WTC11 (cell line): ENCODE data around the gene NAA80. TPM values are rescaled to one million over a fixed set of nuclear protein-coding genes. Genes with fewer than 3 reads are reported as not detected.

Experiments used
- ATAC-seq: fragments of 200-7000 bp; cut with Tn5 transposase; 2 replicates; pipeline ENCODE4 v1.10.0; 2021; ENCODE audit warnings: mild to moderate bottlenecking, moderate library complexity
- CTCF ChIA-PET: fragments of 300-600 bp; sonication (Branson Sonifier 250); formaldehyde crosslinking; loops from one replicate; lab custom pipeline; 2021; ENCODE audit warnings: antibody characterized with exemption; lab: Charles Lee
- POLR2A ChIA-PET: fragments of 350-600 bp; sonication (Branson Sonifier 250); formaldehyde crosslinking; loops from one replicate; lab custom pipeline; 2021; ENCODE audit warnings: antibody characterized with exemption; lab: Charles Lee
- DNase-seq: peaks from one replicate; pipeline ENCODE4 v3.0.0; 2021; ENCODE audit warnings: low spot score
- H3K27ac Mint-ChIP-seq: 2 replicates; pipeline ENCODE4 v1.8.0; 2021; ENCODE audit warnings: mixed read lengths
- H3K27me3 Mint-ChIP-seq: 2 replicates; pipeline ENCODE4 v1.8.0; 2021; ENCODE audit warnings: low read depth, mild to moderate bottlenecking, moderate library complexity, mixed read lengths
- H3K36me3 Mint-ChIP-seq: 2 replicates; pipeline ENCODE4 v1.8.0; 2021; ENCODE audit warnings: mixed read lengths
- H3K4me1 Mint-ChIP-seq: 2 replicates; pipeline ENCODE4 v1.8.0; 2022; ENCODE audit warnings: mixed read lengths
- H3K4me3 Mint-ChIP-seq: 2 replicates; pipeline ENCODE4 v1.8.0; 2021; ENCODE audit warnings: mild to moderate bottlenecking, moderate library complexity, mixed read lengths
- H3K9me3 Mint-ChIP-seq: 2 replicates; pipeline ENCODE4 v1.8.0; 2021; ENCODE audit warnings: mixed read lengths
- ATF6 ChIP-seq: sonication (generic); formaldehyde crosslinking; IDR thresholded peaks from 2 replicates; pipeline ENCODE4 v1.8.1; 2023; ENCODE audit warnings: mild to moderate bottlenecking, missing genetic modification reagents
- CBFB ChIP-seq: sonication (generic); formaldehyde crosslinking; IDR thresholded peaks from 2 replicates; pipeline ENCODE4 v1.8.1; 2022; ENCODE audit warnings: mild to moderate bottlenecking, low read depth, missing genetic modification reagents
- CREB1 ChIP-seq: sonication (generic); formaldehyde crosslinking; IDR thresholded peaks from 2 replicates; pipeline ENCODE4 v1.8.0; 2023; ENCODE audit warnings: mild to moderate bottlenecking, missing genetic modification reagents
- CREM ChIP-seq: sonication (generic); formaldehyde crosslinking; IDR thresholded peaks from 2 replicates; pipeline ENCODE4 v1.8.1; 2022; ENCODE audit warnings: mild to moderate bottlenecking, missing genetic modification reagents, moderate library complexity
- CTCF ChIP-seq: fragments of 200-600 bp; IDR thresholded peaks from 2 replicates; pipeline ENCODE4 v1.8.0; 2022; ENCODE audit warnings: antibody characterized with exemption
- E2F1 ChIP-seq: sonication (generic); formaldehyde crosslinking; IDR thresholded peaks from 2 replicates; pipeline ENCODE4 v1.8.0; 2022; ENCODE audit warnings: mild to moderate bottlenecking, missing genetic modification reagents
- E2F4 ChIP-seq: sonication (generic); formaldehyde crosslinking; IDR thresholded peaks from 2 replicates; pipeline ENCODE4 v1.8.1; 2022; ENCODE audit warnings: low read depth, mild to moderate bottlenecking, moderate library complexity, missing genetic modification reagents, borderline replicate concordance
- ESRRA ChIP-seq: sonication (generic); formaldehyde crosslinking; IDR thresholded peaks from 2 replicates; pipeline ENCODE4 v1.8.1; 2022; ENCODE audit warnings: mild to moderate bottlenecking, missing genetic modification reagents, borderline replicate concordance
- FOXP1 ChIP-seq: sonication (generic); formaldehyde crosslinking; IDR thresholded peaks from 2 replicates; pipeline ENCODE4 v1.8.0; 2022; ENCODE audit warnings: missing genetic modification reagents, mild to moderate bottlenecking, moderate library complexity, borderline replicate concordance
- HMGA2 ChIP-seq: fragments of 250-450 bp; sonication (Bioruptor Pico); IDR thresholded peaks from 2 replicates; pipeline ENCODE4 v1.4.0; 2021; ENCODE audit warnings: mild to moderate bottlenecking, moderate library complexity
- KAT7 ChIP-seq: sonication (generic); formaldehyde crosslinking; IDR thresholded peaks from 2 replicates; pipeline ENCODE4 v1.8.1; 2023; ENCODE audit warnings: missing genetic modification reagents, mild to moderate bottlenecking, borderline replicate concordance
- MAX ChIP-seq: sonication (generic); formaldehyde crosslinking; IDR thresholded peaks from 2 replicates; pipeline ENCODE4 v1.8.0; 2022; ENCODE audit warnings: mild to moderate bottlenecking, missing genetic modification reagents
- NFE2L1 ChIP-seq: sonication (generic); formaldehyde crosslinking; IDR thresholded peaks from 2 replicates; pipeline ENCODE4 v1.8.1; 2023; ENCODE audit warnings: missing genetic modification reagents
- RORB ChIP-seq: fragments of 250-450 bp; sonication (Bioruptor Pico); IDR thresholded peaks from 2 replicates; pipeline ENCODE4 v1.9.0; 2021; ENCODE audit warnings: mild to moderate bottlenecking
- ZNF138 ChIP-seq: sonication (generic); formaldehyde crosslinking; conservative IDR thresholded peaks from 2 replicates; pipeline ENCODE4 v1.8.1; 2022; ENCODE audit warnings: mild to moderate bottlenecking, moderate library complexity, missing genetic modification reagents
- ZNF425 ChIP-seq: fragments of 250-450 bp; sonication (Bioruptor Pico); conservative IDR thresholded peaks from 2 replicates; pipeline ENCODE4 v1.9.0; 2021; ENCODE audit warnings: mild to moderate bottlenecking
- ZSCAN18 ChIP-seq: fragments of 250-450 bp; sonication (Bioruptor Pico); IDR thresholded peaks from 2 replicates; pipeline ENCODE4 v2.1.2; 2022; ENCODE audit warnings: mild to moderate bottlenecking, moderate library complexity
- total RNA-seq: library from RNA; stranded (reverse); gene quantifications from 3 replicates; pipeline ENCODE4 v1.2.3, GENCODE V29; 2021

NAA80 gene
- total RNA-seq, 1 experiment from 2014 or later: 17.3 TPM

- POLR2A ChIA-PET: no interaction called here
- 0 out of 2 replicates have a peak overlapping the region, but pooled peaks have one; percentile 47 for H3K27ac Mint-ChIP-seq
Measured at GRCh38 chr3:50256978-50257890, 42.0 kb downstream of the NAA80 start.

GRCh38 chr3:50255251-50255615 lies 44.0 kb downstream of the NAA80 start:
- POLR2A ChIA-PET: no interaction called here
- Mint-ChIP-seq H3K36me3 (peaks cover 28% of the 10 kb centered on the region), H3K27me3 (no peaks in the 10 kb centered on the region), H3K9me3 (no peaks in the 10 kb centered on the region), H3K27ac (no peak overlapping the region), H3K4me3 (no peak overlapping the region), H3K4me1 (peaks cover 21% of the 10 kb centered on the region)
- DNase-seq (no peak), ATAC-seq (no peak)
- CTCF ChIA-PET: interaction anchor here (0.6 to 7.6 kb wide), 6 partner anchors 6 to 60 kb away, joined by 3 to 151 read pairs (median 7); no protein-coding TSS in a partner anchor
- TF ChIP-seq CBFB (CRISPR knock-in tag) (no peak), ZSCAN18 (CRISPR knock-in tag) (no peak), CREM (no peak), ZNF138 (CRISPR knock-in tag) (no peak), ZNF425 (CRISPR knock-in tag) (no peak), E2F4 (CRISPR knock-in tag) (no peak), NFE2L1 (no peak), E2F1 (CRISPR knock-in tag) (no peak), ESRRA (CRISPR knock-in tag) (no peak), KAT7 (CRISPR knock-in tag) (no peak), ATF6 (CRISPR knock-in tag) (no peak), FOXP1 (CRISPR knock-in tag) (no peak), RORB (CRISPR knock-in tag) (no peak)

More at GRCh38 chr3:50256978-50257890, 42.0 kb downstream of the NAA80 start:
- H3K4me3 Mint-ChIP-seq: no peak overlapping the region
- H3K27me3 Mint-ChIP-seq: no peaks in the 10 kb centered on the region
- DNase-seq: peak; percentile 82
- peak; percentile 22; the same call in 1 of the 2 replicates for ATAC-seq
- CTCF ChIA-PET: interaction anchor here (0.6 to 7.6 kb wide), 14 partner anchors 8 to 80 kb away, joined by 3 to 151 read pairs (median 9); partner anchors contain the start of gene GNAI2
- H3K9me3 Mint-ChIP-seq: no peaks in the 10 kb centered on the region
- TF ChIP-seq HMGA2 (CRISPR knock-in tag) (no peak), CREB1 (CRISPR knock-in tag) (peak; percentile 45; the same call in 1 of the 2 replicates), E2F4 (CRISPR knock-in tag) (no peak), MAX (CRISPR knock-in tag) (0 out of 2 replicates have a peak, but pooled peaks have one; percentile 29), CTCF (peak; percentile 56)
- H3K4me1 Mint-ChIP-seq: peaks cover 27% of the 10 kb centered on the region
- peaks cover 22% of the 10 kb centered on the region for H3K36me3 Mint-ChIP-seq
